Fibroblast of skin of right biceps (primary cell): ENCODE results near the gene RAB40C.

Source experiments
- DNase-seq: peaks from one replicate; pipeline ENCODE4 v3.0.0-alpha.2; 2013

Gene RAB40C

DNA sequence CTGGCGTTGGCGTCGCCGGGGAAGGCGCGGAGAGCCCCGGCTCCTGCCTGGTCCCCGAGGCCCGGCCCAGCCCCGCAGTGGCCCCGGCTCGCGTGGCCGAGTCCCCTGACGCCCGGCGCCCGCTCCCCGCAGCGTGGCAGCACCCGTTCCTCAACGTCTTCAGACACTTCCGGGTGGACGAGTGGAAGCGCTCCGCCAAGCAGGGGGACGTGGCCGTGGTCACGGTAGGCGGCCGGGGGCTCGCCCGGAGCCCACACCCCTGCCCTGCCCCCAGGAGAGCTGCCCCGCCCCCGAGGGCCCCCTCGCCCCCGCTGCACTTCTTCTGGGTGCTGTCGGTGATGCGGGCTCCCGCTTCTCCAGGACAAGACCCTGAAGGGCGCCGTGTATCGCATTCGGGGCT, 59.8 kb downstream of the RAB40C start:
- DNase-seq, result no peak

DNA sequence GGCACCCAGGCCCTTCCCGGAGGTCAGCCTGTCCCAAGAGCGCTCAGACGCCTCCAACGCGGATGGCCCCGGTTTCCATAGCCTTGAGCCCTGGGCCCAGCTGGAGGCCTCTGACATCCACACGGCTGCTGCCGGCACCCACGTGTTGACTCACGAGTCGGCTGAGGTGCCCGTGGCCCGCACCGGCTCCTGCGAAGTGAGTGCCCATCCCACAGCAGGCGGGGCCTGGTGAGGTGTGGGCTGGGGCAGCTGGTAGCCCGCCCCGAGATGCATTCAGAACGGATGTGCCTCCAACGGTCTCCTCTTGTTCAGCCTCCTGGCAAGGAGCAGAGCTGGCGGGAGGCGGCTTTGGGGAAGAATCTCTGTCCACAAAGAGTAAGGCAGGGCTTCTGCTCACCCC, 62.0 kb downstream of the RAB40C start:
- DNase-seq, result no peak

- DNase-seq, result no peak
These were observed 62.8 kb downstream of the RAB40C start for GRCh38 chr16:652454-653305.

- DNase-seq, result no peak
These were observed 64.2 kb downstream of the RAB40C start for GRCh38 chr16:654034-654433.

DNA sequence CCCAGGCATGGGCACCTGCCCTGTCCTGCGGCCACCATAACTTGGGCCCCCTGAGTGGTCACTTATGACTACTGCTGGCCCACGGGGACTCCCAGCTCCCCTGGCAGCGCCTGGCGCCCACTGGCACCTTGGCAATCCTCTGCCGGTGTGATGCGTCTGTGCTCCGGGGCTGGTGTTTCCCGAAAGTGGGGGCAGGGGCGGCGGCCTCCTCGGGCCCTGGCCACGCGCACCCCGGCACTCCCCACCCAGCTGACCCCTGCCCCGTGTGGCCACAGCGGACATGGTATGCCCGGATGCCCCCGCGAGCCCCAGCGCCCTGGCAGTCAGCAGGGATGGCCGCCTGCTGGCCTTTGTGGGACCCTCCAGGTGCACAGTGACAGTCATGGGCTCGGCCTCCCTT, 67.6 kb downstream of the RAB40C start:
- DNase-seq, result no peak

DNA sequence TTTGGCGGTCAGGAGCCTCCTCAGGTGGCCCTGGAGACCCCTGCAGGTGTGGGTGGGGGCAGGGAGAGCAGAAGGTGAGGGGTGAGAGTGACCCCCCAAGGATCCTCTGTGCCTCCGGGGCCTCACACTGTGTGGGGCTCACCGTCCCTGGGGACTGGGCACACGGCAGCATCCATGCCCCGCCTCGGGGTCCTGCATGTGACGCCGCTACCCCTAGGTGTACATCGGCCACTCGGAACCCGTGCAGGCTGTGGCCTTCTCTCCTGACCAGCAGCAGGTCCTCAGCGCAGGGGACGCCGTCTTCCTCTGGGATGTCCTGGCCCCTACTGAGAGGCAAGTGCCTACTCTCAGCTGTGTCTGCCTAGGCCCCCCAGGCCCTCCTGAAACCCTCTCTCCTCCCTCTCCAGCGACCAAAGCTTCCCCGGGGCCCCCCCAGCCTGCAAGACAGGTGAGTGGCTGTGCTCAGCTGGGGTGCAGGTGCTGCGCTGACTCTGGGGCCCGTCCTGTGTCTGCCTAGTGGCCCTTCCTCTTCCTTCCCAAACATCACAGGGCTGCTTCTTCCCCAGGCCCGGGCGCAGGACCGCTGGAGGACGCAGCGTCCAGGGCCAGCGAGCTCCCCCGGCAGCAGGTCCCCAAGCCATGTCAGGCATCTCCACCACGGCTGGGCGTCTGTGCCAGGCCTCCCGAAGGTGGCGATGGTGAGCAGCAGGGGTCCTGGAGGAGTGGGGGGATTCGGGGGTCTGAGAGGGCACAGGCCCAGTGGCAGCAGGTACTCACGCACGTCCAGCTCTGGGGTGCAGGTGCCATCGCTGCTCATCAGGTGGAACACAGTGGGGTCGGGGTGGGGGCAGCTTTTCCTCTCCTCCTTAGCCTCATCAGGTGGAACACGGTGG, 69.1 kb downstream of the RAB40C start:
- DNase-seq, result no peak

DNA sequence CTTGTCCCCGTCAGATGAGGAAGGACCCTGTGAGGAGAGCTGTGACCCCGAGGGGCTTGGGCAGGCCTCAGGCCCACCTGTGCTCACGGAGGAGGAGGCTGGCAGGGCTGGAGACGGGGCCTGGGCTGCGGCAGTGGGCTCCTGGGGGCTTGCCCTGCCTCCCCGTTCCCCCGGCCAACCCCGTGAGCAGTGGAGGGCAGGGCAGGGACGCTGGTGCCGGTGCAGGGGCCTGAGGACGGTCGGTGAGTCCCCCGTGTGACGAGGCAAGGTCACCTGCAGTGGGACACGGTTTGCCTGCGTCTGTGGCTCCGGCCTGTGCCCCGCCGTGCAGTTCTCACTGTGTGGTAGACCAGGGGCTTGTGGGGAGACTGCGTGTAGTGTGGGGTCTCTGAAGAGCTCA, 69.8 kb downstream of the RAB40C start:
- no peak for DNase-seq

- no peak for DNase-seq
These were observed 70.2 kb downstream of the RAB40C start for GRCh38 chr16:660132-660458.

- peak; percentile 77 for DNase-seq
These were observed 70.8 kb downstream of the RAB40C start for GRCh38 chr16:660459-661183.

GRCh38 chr16:661184-661821, 71.4 kb downstream of the RAB40C start:
- no peak for DNase-seq

DNA sequence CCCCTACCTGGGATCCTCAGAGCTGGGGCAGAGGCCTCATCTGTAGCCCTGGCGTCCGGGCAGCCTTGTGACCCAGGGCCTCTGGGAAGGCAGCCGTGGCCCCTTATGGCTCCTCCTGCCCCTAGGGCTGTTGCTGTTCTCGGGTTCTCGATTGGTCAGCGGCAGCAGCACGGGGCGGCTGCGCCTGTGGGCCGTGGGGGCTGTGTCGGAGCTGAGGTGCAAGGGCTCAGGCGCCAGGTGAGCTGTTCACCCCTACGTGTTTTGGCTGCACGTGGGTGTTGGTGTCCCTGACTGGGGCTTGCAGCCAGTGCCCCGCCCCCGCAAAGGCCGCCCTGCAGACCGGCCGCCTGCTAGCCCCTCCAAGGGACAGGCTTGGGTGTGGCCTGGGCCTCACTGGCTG, 72.2 kb downstream of the RAB40C start:
- no peak for DNase-seq

- DNase-seq, result no peak
These were observed 72.7 kb downstream of the RAB40C start for GRCh38 chr16:662597-662996.

- DNase-seq, result no peak
These were observed 76.7 kb downstream of the RAB40C start for GRCh38 chr16:666572-666971.

- DNase-seq, result no peak
These were observed 77.4 kb downstream of the RAB40C start for GRCh38 chr16:667113-667779.

DNA sequence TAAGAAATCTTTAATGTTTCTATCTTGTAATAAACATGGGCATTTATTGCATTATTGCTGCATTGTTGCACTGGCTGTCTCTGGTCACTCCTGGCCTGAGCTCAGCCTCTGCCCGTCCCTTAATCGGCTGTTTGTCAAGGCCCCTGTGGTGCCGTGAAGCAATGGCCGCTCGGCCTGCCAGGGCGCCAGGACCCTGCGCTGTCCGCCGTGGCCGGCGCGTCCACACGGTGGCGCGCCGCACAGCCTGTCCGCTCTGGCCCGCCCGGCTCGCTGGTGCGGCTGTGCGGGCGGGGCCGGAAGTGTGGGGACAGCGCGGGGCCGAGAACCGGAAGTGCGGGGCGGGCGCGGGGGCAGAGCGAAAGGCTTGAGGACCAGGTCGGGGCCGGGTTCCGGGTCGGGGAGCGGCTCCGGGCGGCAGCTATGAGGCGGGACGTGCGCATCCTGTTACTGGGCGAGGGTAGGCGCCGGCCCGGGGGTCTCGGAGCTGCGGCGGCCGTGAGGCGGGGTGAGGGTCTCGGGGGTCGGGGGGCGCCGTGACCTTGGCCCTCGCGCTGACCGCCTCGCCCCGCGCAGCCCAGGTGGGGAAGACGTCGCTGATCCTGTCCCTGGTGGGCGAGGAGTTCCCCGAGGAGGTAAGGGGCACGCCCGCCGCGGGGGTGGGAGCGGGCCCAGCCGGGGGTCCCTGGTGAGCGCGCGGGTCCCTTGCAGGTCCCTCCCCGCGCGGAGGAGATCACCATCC, 78.1 kb downstream of the RAB40C start, which contains the start of gene RHOT2:
Gene RHOT2, plus strand, starts transcription at position 353 of the 739 bp plus-strand sequence. Its CDS starts 68 bp downstream, at position 421.
- DNase-seq, result peak; percentile 90

DNA sequence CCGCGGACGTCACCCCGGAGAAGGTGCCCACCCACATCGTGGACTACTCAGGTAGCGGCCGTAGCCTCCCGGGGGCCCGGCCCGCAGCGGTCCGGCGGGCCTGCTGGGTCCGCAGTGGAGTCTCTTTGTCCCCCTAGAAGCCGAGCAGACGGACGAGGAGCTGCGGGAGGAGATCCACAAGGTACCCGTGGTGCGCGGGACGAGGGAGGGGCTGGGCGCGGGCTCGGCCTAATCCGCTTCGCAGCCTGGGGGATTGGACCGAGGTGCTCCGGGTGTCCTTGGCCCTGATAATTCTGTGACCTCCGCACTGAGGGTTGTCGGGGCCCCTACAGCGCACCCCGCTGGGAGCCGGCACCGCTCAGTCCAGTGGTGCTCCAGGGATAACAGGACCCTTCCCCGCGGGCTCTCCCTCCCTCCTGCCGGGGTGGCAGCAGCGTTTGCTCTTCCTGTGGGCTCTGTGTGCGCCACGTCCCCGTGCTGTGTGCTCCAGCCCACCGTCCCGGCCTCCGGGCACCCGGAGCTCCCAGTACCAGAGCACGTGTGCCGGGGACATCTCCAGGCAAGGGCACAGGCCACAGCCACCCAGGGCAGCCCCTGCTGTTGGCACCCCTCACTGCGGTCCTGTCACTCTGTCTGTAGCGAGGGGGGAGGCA, 78.8 kb downstream of the RAB40C start:
- no peak for DNase-seq

DNA sequence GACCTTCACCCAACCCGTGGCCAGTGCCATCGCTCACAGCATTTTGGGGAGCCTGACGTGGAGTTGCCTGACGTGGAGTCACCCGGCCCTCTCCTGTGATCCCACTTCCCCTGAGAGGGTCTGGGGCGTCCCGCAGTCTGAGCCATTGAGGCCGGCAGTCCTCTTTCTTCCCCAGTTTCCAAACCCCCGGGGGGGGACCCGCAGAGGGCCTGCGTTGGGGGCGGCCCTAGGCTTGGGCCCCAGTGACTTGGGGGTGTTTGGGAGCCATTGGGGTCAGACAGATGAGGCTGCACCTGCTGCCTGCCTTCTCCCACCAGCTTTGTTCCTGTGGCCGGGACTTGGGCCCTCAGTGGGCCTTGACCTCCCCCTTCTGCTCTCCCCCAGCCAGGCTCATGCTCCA, 79.8 kb downstream of the RAB40C start:
- no peak for DNase-seq

DNA sequence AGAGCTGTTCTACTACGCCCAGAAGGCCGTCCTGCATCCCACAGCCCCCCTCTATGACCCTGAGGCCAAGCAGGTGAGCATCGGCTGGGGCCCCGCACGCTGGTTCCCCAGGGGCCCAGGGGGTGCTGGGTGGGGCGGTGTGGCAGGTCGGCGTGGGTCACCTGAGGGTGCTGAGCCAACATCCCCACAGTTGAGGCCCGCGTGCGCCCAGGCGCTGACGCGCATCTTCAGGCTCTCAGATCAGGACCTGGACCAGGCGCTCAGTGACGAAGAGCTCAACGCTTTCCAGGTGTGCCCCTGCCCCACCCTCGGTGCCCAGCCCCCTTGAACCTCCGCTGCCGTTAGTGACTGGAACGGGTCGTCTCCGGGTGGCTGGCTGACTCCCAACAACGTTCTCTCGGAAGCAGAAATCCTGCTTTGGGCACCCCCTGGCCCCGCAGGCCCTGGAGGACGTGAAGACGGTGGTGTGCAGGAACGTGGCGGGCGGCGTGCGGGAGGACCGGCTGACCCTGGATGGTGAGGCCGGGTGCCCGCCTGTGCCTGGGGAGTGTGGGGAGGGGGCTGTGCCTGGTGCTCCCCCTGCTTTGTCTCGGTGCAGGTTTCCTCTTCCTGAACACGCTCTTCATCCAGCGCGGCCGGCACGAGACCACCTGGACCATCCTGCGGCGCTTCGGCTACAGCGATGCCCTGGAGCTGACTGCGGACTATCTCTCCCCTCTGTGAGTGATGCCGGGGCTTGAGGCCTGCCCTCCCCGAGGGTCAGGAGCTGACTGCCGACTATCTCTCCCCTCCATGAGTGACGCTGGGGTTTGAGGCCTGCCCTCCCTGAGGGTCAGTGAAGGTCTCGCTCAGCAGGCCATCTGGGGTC, 80.9 kb downstream of the RAB40C start:
- DNase-seq, result no peak

DNA sequence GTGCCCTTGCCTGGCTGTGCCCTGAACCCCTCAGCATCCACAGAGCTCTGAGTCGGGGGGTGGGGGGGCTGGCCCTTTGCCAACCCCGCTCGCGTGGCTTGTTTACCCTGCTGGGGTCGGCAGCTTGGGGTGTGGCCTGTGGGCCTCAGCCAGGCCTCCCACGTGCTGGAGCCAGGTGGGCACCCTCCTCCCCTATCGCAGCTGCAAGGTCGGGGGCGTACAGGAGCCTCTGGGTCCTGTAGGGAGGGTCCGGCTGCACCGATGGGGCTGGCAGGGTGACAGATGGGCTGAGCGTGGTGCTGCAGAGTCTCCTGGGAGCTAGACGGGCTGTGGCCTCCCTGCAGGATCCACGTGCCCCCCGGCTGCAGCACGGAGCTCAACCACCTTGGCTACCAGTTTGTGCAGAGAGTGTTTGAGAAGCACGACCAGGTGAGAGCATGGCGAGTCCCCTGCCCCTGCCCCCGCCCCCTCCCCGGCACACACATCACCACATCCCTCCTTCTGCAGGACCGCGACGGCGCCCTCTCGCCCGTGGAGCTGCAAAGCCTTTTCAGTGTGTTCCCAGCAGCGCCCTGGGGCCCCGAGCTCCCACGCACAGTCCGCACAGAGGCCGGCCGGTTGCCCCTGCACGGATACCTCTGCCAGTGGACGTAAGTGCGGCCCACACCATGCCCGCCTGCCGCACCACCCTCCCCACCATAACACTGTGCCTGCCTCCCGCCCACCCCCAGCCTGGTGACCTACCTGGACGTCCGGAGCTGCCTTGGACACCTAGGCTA, 81.7 kb downstream of the RAB40C start:
- no peak for DNase-seq
